HG03196 (cell line): ENCODE measurements around the gene GNAI2.
"Not testable (repeated sequence)": the region's sequence is repeated elsewhere in the genome, so short reads cannot be mapped to it uniquely, and the experiment has no call there.

ENCODE experiments used
- ATAC-seq: cut with Tn5 transposase; IDR thresholded peaks from one replicate; pipeline ENCODE4 v1.9.1; 2021; ENCODE audit not compliant: unreplicated experiment

GNAI2 gene

GRCh38 chr3:50204804-50205412 lies 31.1 kb upstream of the GNAI2 start, which contains the start of gene SLC38A3:
TSS of gene SLC38A3 (plus strand) at chr3:50205271. CDS start at chr3:50214200, 8,929 bp downstream.
- ATAC-seq = no peak

GRCh38 chr3:50205413-50206276 lies 30.4 kb upstream of the GNAI2 start:
- ATAC-seq = no peak

- ATAC-seq = no peak
Measured at GRCh38 chr3:50207359-50208042, 28.5 kb upstream of the GNAI2 start.

- ATAC-seq = no peak
Measured at GRCh38 chr3:50208677-50209344, 27.2 kb upstream of the GNAI2 start.

GRCh38 chr3:50210176-50210509 lies 25.9 kb upstream of the GNAI2 start:
- no peak for ATAC-seq

GRCh38 chr3:50210510-50211367 lies 25.3 kb upstream of the GNAI2 start:
- ATAC-seq = no peak

- not testable (repeated sequence) for ATAC-seq
Measured at GRCh38 chr3:50211368-50211717, 24.7 kb upstream of the GNAI2 start.

GRCh38 chr3:50211930-50212329 lies 24.1 kb upstream of the GNAI2 start:
- ATAC-seq = no peak

- no peak for ATAC-seq
Measured at GRCh38 chr3:50212502-50212901, 23.5 kb upstream of the GNAI2 start.

- no peak for ATAC-seq
Measured at GRCh38 chr3:50212971-50213370, 23.0 kb upstream of the GNAI2 start.

- no peak for ATAC-seq
Measured at GRCh38 chr3:50213373-50213772, 22.6 kb upstream of the GNAI2 start.

GRCh38 chr3:50214824-50215223 lies 21.2 kb upstream of the GNAI2 start:
- ATAC-seq = no peak

- no peak for ATAC-seq
Measured at GRCh38 chr3:50215529-50215928, 20.5 kb upstream of the GNAI2 start.

- no peak for ATAC-seq
Measured at GRCh38 chr3:50217681-50218080, 18.3 kb upstream of the GNAI2 start.

- ATAC-seq = no peak
Measured at GRCh38 chr3:50218448-50218847, 17.6 kb upstream of the GNAI2 start.

- no peak for ATAC-seq
Measured at GRCh38 chr3:50219285-50219684, 16.7 kb upstream of the GNAI2 start.

- ATAC-seq = no peak
Measured at GRCh38 chr3:50220109-50220508, 15.9 kb upstream of the GNAI2 start.

- ATAC-seq = no peak
Measured at GRCh38 chr3:50221051-50221410, 15.0 kb upstream of the GNAI2 start.

GRCh38 chr3:50221411-50222168 lies 14.4 kb upstream of the GNAI2 start:
- no peak for ATAC-seq

- ATAC-seq = no peak
Measured at GRCh38 chr3:50222169-50222528, 13.9 kb upstream of the GNAI2 start.
